GM12878 (cell line): Measurements from ENCODE around the gene EYS. TPM values are rescaled to one million over a fixed set of nuclear protein-coding genes. Genes with fewer than 3 reads are reported as not detected.

Experiments used
- ATAC-seq: fragments of 200-7000 bp; cut with Tn5 transposase; 3 replicates; pipeline ENCODE4 v1.9.1; 2020; ENCODE audit warnings: mild to moderate bottlenecking, moderate library complexity
- BruUV-seq: library from RNA; stranded (reverse); fragments of 400-500 nt; replicated peaks from 2 replicates; lab custom pipeline; 2021; lab: Mats Ljungman, UMichigan
- CTCF ChIA-PET: fragments of 300-600 bp; sonication (Branson Sonifier 250); formaldehyde crosslinking; extraction: SDS; loops from one replicate; lab custom pipeline; 2021; ENCODE audit warnings: inconsistent platforms; lab: Yijun Ruan, JAX
- POLR2A ChIA-PET: fragments of 350-600 bp; formaldehyde crosslinking; extraction: SDS; loops from one replicate; lab custom pipeline; 2021; ENCODE audit warnings: inconsistent platforms; lab: Charles Lee
- RAD21 ChIA-PET: fragments of 300-600 bp; sonication (Branson Sonifier 250); formaldehyde crosslinking; loops from one replicate; lab custom pipeline; 2023; ENCODE audit warnings: antibody characterized with exemption; ENCODE audit not compliant: unreplicated experiment; lab: Charles Lee
- SMC1A ChIA-PET: fragments of 300-600 bp; sonication (Branson Sonifier 250); formaldehyde crosslinking; loops from one replicate; lab custom pipeline; 2023; ENCODE audit not compliant: unreplicated experiment, uncharacterized antibody; lab: Charles Lee
- DNase-seq: peaks from one replicate; pipeline ENCODE4 v3.0.0-alpha.2; 2011; ENCODE audit warnings: low read depth, low spot score
- FAIRE-seq: peaks from 3 replicates; lab custom pipeline; 2011; peaks lifted over from hg19 to GRCh38; lab: Jason Lieb, UNC
- H2AFZ ChIP-seq: 2 replicates; pipeline ENCODE4 v1.6.0; 2011; ENCODE audit warnings: low read depth, low read length, control low read depth; ENCODE audit not compliant: control insufficient read depth
- H3K27ac ChIP-seq: 2 replicates; pipeline ENCODE4 v1.5.1; 2011; ENCODE audit warnings: control low read depth; ENCODE audit not compliant: control insufficient read depth, insufficient read depth
- H3K27me3 ChIP-seq, 2 experiments: replicated peaks in 1 of 2; 2 replicates each; pipeline versions ENCODE4 v1.6.0 to v1.6.1; 2011; ENCODE audit warnings: low read length in 1 of 2; ENCODE audit not compliant: control insufficient read depth in 2 of 2, insufficient read depth in 2 of 2
- H3K36me3 ChIP-seq, 2 experiments: 2 replicates each; pipeline ENCODE4 v1.5.1; 2011; ENCODE audit warnings: low read length in 1 of 2; ENCODE audit not compliant: control insufficient read depth in 2 of 2, insufficient read depth in 2 of 2
- H3K4me1 ChIP-seq: 2 replicates; pipeline ENCODE4 v1.6.1; 2011; ENCODE audit warnings: mild to moderate bottlenecking, low read length, moderate library complexity, mixed read lengths; ENCODE audit not compliant: control insufficient read depth, insufficient read depth
- H3K4me2 ChIP-seq: 2 replicates; pipeline ENCODE4 v1.6.0; 2011; ENCODE audit warnings: control low read depth; ENCODE audit not compliant: control insufficient read depth, insufficient read depth
- H3K4me3 ChIP-seq: fragments of 200-600 bp; sonication (generic); 2 replicates; pipeline ENCODE4 v1.5.1; 2016
- H3K79me2 ChIP-seq: 2 replicates; pipeline ENCODE4 v1.6.0; 2011; ENCODE audit warnings: low read length; ENCODE audit not compliant: control insufficient read depth, insufficient read depth
- H3K9ac ChIP-seq: 2 replicates; pipeline ENCODE4 v1.8.0; 2011; ENCODE audit warnings: low read length, control low read depth, mixed read lengths; ENCODE audit not compliant: control insufficient read depth, insufficient read depth
- H3K9me3 ChIP-seq: replicated peaks from 3 replicates; pipeline ENCODE4 v1.5.1; 2011; ENCODE audit warnings: mild to moderate bottlenecking, low read length; ENCODE audit not compliant: control insufficient read depth, insufficient read depth
- H4K20me1 ChIP-seq: 2 replicates; pipeline ENCODE4 v1.6.0; 2011; ENCODE audit not compliant: control insufficient read depth, insufficient read depth
- GABPA ChIP-seq: IDR thresholded peaks from 2 replicates; pipeline ENCODE4 v1.6.1; 2014; ENCODE audit warnings: antibody characterized with exemption, low read depth, mild to moderate bottlenecking, inconsistent platforms
- HDAC6 ChIP-seq: fragments of 200-600 bp; sonication (generic); IDR thresholded peaks from one replicate; pipeline ENCODE4 v1.8.0; 2017; ENCODE audit warnings: antibody characterized with exemption; ENCODE audit not compliant: unreplicated experiment
- JUND ChIP-seq: IDR thresholded peaks from 2 replicates; pipeline ENCODE4 v1.6.1; 2012; ENCODE audit warnings: low read depth, mild to moderate bottlenecking, low read length, improper control_type of control experiment, moderate library complexity
- MXI1 ChIP-seq: fragments of 150-350 bp; IDR thresholded peaks from 2 replicates; pipeline ENCODE4 v1.6.1; 2011; ENCODE audit warnings: low read depth, mild to moderate bottlenecking, inconsistent platforms, low read length, improper control_type of control experiment
- MYC ChIP-seq: IDR thresholded peaks from 2 replicates; pipeline ENCODE4 v1.6.1; 2011; ENCODE audit warnings: mild to moderate bottlenecking, low read length, moderate library complexity, inconsistent platforms; ENCODE audit not compliant: insufficient read depth, insufficient replicate concordance, insufficient read length, severe bottlenecking
- NFXL1 ChIP-seq: fragments of 450-650 bp; IDR thresholded peaks from 2 replicates; pipeline ENCODE4 v1.6.1; 2017; ENCODE audit warnings: antibody characterized with exemption, mild to moderate bottlenecking, borderline replicate concordance
- PBX3 ChIP-seq: IDR thresholded peaks from 2 replicates; pipeline ENCODE4 v1.6.1; 2011; ENCODE audit warnings: mild to moderate bottlenecking, low read depth, low read length, moderate library complexity; ENCODE audit not compliant: insufficient replicate concordance
- SMAD1 ChIP-seq: fragments of 450-650 bp; IDR thresholded peaks from 2 replicates; pipeline ENCODE4 v1.6.1; 2018; ENCODE audit warnings: mild to moderate bottlenecking, low read depth; ENCODE audit not compliant: partially characterized antibody
- SRF ChIP-seq, 2 experiments: IDR thresholded peaks; 2 replicates each; pipeline ENCODE4 v1.6.1; 2011; ENCODE audit warnings: low read depth in 2 of 2, low read length in 2 of 2, mild to moderate bottlenecking in 1 of 2, moderate library complexity in 1 of 2
- TCF3 ChIP-seq: IDR thresholded peaks from 2 replicates; pipeline ENCODE4 v1.6.1; 2012; ENCODE audit warnings: low read depth, mild to moderate bottlenecking, low read length, borderline replicate concordance; ENCODE audit not compliant: insufficient read depth
- TCF7 ChIP-seq: IDR thresholded peaks from 2 replicates; pipeline ENCODE4 v1.6.1; 2014; ENCODE audit warnings: antibody characterized with exemption, borderline replicate concordance
- ZSCAN29 ChIP-seq: fragments of 450-650 bp; IDR thresholded peaks from 2 replicates; pipeline ENCODE4 v1.6.1; 2017; ENCODE audit warnings: mild to moderate bottlenecking, moderate library complexity
- WGBS: methylation state at CpG from one replicate; pipeline ENCODE4 v1.1.6; 2016; ENCODE audit warnings: low lambda C conversion rate; ENCODE audit not compliant: insufficient replicate concordance, insufficient coverage; ENCODE audit errors: missing lambda C conversion rate; 5-methylcytosine and 5-hydroxymethylcytosine counted together
- in situ Hi-C: fragments of 300-500 bp; cut with MboI; formaldehyde crosslinking; loops from 9 replicates; pipeline ENCODE4 v1.14.3; 2018; ENCODE audit warnings: mixed read lengths
- intact Hi-C: fragments of 100-400 bp; cut with micrococcal nuclease; formaldehyde crosslinking; loops from one replicate; pipeline ENCODE4 v1.14.2; 2022; ENCODE audit not compliant: unreplicated experiment
- polyA plus RNA-seq, 11 experiments: library from polyadenylated mRNA; depleted of rRNA in 4 of 11; unstranded in 6 of 11; stranded (reverse) in 5 of 11; fragments of >200 nt; fragmentation: Nextera tagmentation in 4 of 11; fragmentation: Illumina TruSeq in 1 of 11; extraction: Ambion mirVana in 4 of 11; extraction: Trizol in 1 of 11; gene quantifications; 1 replicate in 1 of 11; 2 replicates in 10 of 11; pipeline versions ENCODE4 v1.2.1 to v1.2.3, GENCODE V29; 2011 to 2016; ENCODE audit warnings: inconsistent platforms in 2 of 11, missing spikeins in 2 of 11, low read depth in 1 of 11
- total RNA-seq, 4 experiments: library from RNA; depleted of rRNA in 3 of 4; stranded (reverse); fragments of >200 nt in 3 of 4; fragmentation: Illumina TruSeq in 1 of 4; extraction: Trizol in 1 of 4; gene quantifications; 2 replicates each; pipeline versions ENCODE4 v1.2.1 to v1.2.3, GENCODE V29; 2013 to 2021
- TF ChIP-seq, protein P1 (sequence below): IDR thresholded peaks from 2 replicates; pipeline ENCODE4 v1.6.1; 2012; ENCODE audit warnings: low read length, inconsistent platforms

EYS gene
- total and polyA plus RNA-seq, 10 of the 15 experiments (the other 5 are each of a cell fraction or from before 2014, with no cell fraction given): under 0.01 to 0.14 (median 0.02) TPM; not detected in 1

DNA sequence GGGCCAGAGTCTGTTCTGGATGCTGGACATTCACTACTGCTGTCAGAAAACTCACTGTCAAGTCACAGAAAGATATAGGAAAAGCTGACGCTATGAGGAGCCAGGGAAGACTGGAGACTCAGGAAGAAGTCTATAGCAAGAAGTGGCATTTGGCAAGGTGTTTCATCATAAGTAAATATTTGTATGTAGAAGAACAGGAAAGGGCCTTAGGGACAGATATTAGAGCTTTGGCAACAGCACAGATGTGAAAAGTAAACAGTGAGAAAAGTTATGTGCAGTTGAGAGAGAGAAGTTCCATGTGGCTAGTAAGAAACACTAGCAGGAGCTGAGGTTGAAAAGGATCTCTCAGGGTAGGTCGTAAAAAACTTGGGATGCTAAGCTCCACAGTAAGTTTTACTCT is 1202.5 kb downstream of the EYS start (continued):
- TF ChIP-seq HDAC6 (no peak), SMAD1 (no peak), TCF7 (no peak), TCF3 (no peak)

- POLR2A ChIA-PET: no interaction called here
- no peak for TF ChIP-seq MXI1
- TF ChIP-seq, protein P1, sequence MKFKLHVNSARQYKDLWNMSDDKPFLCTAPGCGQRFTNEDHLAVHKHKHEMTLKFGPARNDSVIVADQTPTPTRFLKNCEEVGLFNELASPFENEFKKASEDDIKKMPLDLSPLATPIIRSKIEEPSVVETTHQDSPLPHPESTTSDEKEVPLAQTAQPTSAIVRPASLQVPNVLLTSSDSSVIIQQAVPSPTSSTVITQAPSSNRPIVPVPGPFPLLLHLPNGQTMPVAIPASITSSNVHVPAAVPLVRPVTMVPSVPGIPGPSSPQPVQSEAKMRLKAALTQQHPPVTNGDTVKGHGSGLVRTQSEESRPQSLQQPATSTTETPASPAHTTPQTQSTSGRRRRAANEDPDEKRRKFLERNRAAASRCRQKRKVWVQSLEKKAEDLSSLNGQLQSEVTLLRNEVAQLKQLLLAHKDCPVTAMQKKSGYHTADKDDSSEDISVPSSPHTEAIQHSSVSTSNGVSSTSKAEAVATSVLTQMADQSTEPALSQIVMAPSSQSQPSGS: no peak
- no peak for TF ChIP-seq MYC
- TF ChIP-seq SRF (IDR thresholded peaks at IDR 0.05; ENCODE audit: low read depth in 2 of 2, low read length in 2 of 2): no peak
- no peak for TF ChIP-seq GABPA
- TF ChIP-seq NFXL1: no peak
- TF ChIP-seq JUND: no peak
- no peak for TF ChIP-seq ZSCAN29
- TF ChIP-seq PBX3: no peak
- TF ChIP-seq, all 136 proteins: peak for 0
- H3K79me2 ChIP-seq: no peaks in the 10 kb centered on the region
- WGBS: 0% methylated on average over 2 of the region's 2 CpGs
- ChIA-PET CTCF (no interaction called here), RAD21 (no interaction called here), SMC1A (interaction anchor here (1.0 to 1.5 kb wide), 2 partner anchors 10 to 15 kb away, joined by 3 to 4 read pairs; no protein-coding TSS in a partner anchor)
- no peak overlapping the region for H3K4me2 ChIP-seq
- no peaks in the 10 kb centered on the region for H3K27me3 ChIP-seq
- H3K4me1 ChIP-seq: no peaks in the 10 kb centered on the region
- intact Hi-C loops: no loop called here
- ATAC-seq (no peak), FAIRE-seq (no peak), DNase-seq (no peak)
- no peak overlapping the region for H2AFZ ChIP-seq
- BruUV-seq: no TSS peak
- no peaks in the 10 kb centered on the region for H3K36me3 ChIP-seq
- no peaks in the 10 kb centered on the region for H3K9me3 ChIP-seq
- H4K20me1 ChIP-seq: no peaks in the 10 kb centered on the region
- no peak overlapping the region for H3K4me3 ChIP-seq
- H3K27ac ChIP-seq: no peak overlapping the region
- in situ Hi-C loops: no loop called here
- H3K9ac ChIP-seq: no peak overlapping the region
Observed at GRCh38 chr6:64502801-64503200, 1204.2 kb downstream of the EYS start.
